SK-N-SH treated with all-trans-retinoic acid at 6 μM for 48 hours (cell line): ENCODE data around the gene TEAD1.

ENCODE experiments used
- ATAC-seq: fragments of 200-7000 bp; cut with Tn5 transposase; 3 replicates; pipeline ENCODE4 v1.9.1; 2020; ENCODE audit warnings: mild to moderate bottlenecking, moderate library complexity
- BACH2 ChIP-seq: fragments of 250-450 bp; sonication (Bioruptor Pico); IDR thresholded peaks from 2 replicates; pipeline ENCODE4 v1.9.0; 2021; ENCODE audit warnings: mild to moderate bottlenecking, borderline replicate concordance
- CSDC2 ChIP-seq: fragments of 250-450 bp; sonication (Bioruptor Pico); IDR thresholded peaks from 2 replicates; pipeline ENCODE4 v1.5.0; 2020; ENCODE audit warnings: mild to moderate bottlenecking, moderate library complexity
- GLIS3 ChIP-seq: fragments of 250-450 bp; sonication (Bioruptor Pico); IDR thresholded peaks from 2 replicates; pipeline ENCODE4 v1.5.0; 2020; ENCODE audit warnings: mild to moderate bottlenecking, moderate library complexity
- OSR1 ChIP-seq: fragments of 250-450 bp; sonication (Bioruptor Pico); IDR thresholded peaks from 2 replicates; pipeline ENCODE4 v1.8.0; 2022; ENCODE audit warnings: moderate library complexity, mild to moderate bottlenecking, inconsistent platforms
- PATZ1 ChIP-seq: fragments of 250-450 bp; sonication (Bioruptor Pico); IDR thresholded peaks from 2 replicates; pipeline ENCODE4 v1.8.0; 2020; ENCODE audit warnings: mild to moderate bottlenecking, moderate library complexity, borderline replicate concordance
- PPARA ChIP-seq: fragments of 250-450 bp; sonication (Bioruptor Pico); IDR thresholded peaks from 2 replicates; pipeline ENCODE4 v1.5.0; 2020; ENCODE audit warnings: mild to moderate bottlenecking, borderline replicate concordance
- RARB ChIP-seq: fragments of 250-450 bp; sonication (Bioruptor Pico); IDR thresholded peaks from 2 replicates; pipeline ENCODE4 v1.8.0; 2021; ENCODE audit warnings: mild to moderate bottlenecking, moderate library complexity
- SNAI2 ChIP-seq: fragments of 250-450 bp; sonication (Bioruptor Pico); IDR thresholded peaks from 2 replicates; pipeline ENCODE4 v1.5.0; 2020; ENCODE audit warnings: mild to moderate bottlenecking, moderate library complexity
- TCF4 ChIP-seq: fragments of 250-450 bp; sonication (Bioruptor Pico); IDR thresholded peaks from 2 replicates; pipeline ENCODE4 v1.8.0; 2021; ENCODE audit warnings: mild to moderate bottlenecking, moderate library complexity, borderline replicate concordance
- TOX ChIP-seq: fragments of 250-450 bp; sonication (Bioruptor Pico); IDR thresholded peaks from 2 replicates; pipeline ENCODE4 v1.8.0; 2021; ENCODE audit warnings: mild to moderate bottlenecking, moderate library complexity, borderline replicate concordance
- ZC3H10 ChIP-seq: fragments of 250-450 bp; sonication (Bioruptor Pico); IDR thresholded peaks from 2 replicates; pipeline ENCODE4 v1.5.1; 2021; ENCODE audit warnings: mild to moderate bottlenecking, moderate library complexity
- ZFP3 ChIP-seq: fragments of 250-450 bp; sonication (Bioruptor Pico); IDR thresholded peaks from 2 replicates; pipeline ENCODE4 v1.5.0; 2020; ENCODE audit warnings: mild to moderate bottlenecking, moderate library complexity
- ZFP30 ChIP-seq: fragments of 450-650 bp; formaldehyde crosslinking; IDR thresholded peaks from 2 replicates; pipeline ENCODE4 v1.5.0; 2022; ENCODE audit warnings: mild to moderate bottlenecking, moderate library complexity
- ZNF565 ChIP-seq: fragments of 450-650 bp; formaldehyde crosslinking; conservative IDR thresholded peaks from 2 replicates; pipeline ENCODE4 v1.5.0; 2020; ENCODE audit warnings: low read depth, mild to moderate bottlenecking, moderate library complexity
- ZNF70 ChIP-seq: fragments of 450-650 bp; formaldehyde crosslinking; IDR thresholded peaks from 2 replicates; pipeline ENCODE4 v1.5.0; 2020; ENCODE audit warnings: mild to moderate bottlenecking, moderate library complexity
- ZNF8 ChIP-seq: fragments of 450-650 bp; formaldehyde crosslinking; IDR thresholded peaks from 2 replicates; pipeline ENCODE4 v1.5.0; 2020; ENCODE audit warnings: mild to moderate bottlenecking, moderate library complexity
- TF ChIP-seq, protein P1 (sequence below): fragments of 250-450 bp; sonication (Bioruptor Pico); IDR thresholded peaks from 2 replicates; pipeline ENCODE4 v1.5.1; 2021; ENCODE audit warnings: mild to moderate bottlenecking, moderate library complexity
- TF ChIP-seq, protein P2 (sequence below): fragments of 250-450 bp; sonication (Bioruptor Pico); IDR thresholded peaks from 2 replicates; pipeline ENCODE4 v1.8.0; 2021; ENCODE audit warnings: low read depth, mild to moderate bottlenecking, moderate library complexity, borderline replicate concordance
- TF ChIP-seq, protein P3 (sequence below): fragments of 250-450 bp; sonication (Bioruptor Pico); IDR thresholded peaks from 2 replicates; pipeline ENCODE4 v1.5.1; 2020; ENCODE audit warnings: low read depth, mild to moderate bottlenecking, moderate library complexity

The TEAD1 gene

DNA sequence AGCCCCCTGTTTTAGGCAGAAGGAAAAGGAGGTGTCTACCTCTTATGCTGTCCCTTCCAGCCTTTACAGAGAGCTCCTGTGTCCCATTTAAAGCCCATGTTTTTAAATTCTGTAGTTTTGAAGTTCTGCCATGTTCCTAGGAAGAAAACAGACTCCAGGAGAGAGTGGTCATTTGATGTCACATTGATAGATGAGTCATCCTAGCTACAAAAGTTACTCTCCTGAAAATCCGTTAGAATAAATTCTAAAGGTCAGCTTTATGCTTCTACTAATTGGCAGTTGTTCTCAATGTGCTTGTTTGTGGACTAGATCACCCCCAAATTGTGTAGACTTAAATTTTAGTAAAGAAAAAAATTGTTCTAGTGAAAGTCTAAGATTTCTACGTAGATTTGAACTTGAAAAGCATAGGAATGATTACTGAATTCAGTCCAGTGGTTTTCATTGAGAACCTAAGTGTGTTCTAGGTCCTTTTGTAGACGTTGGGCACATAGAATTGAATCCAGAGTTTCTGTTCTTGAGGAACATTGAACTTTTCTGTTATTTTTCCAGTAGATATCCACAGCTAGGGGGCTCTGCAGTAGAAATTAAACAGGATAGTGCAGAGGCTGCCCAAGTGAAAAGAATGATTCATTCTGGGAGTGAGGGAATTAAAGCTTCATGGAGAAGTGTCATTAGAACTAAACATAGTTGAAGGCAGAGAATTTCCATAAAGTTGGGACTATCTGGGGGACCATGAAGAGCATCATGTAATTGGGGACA, 194.3 kb downstream of the TEAD1 start:
- peak; percentile 25 for ATAC-seq
- no peak for TF ChIP-seq TCF4 (CRISPR knock-in tag)
- TF ChIP-seq ZNF70, result no peak
- TF ChIP-seq, protein P1, sequence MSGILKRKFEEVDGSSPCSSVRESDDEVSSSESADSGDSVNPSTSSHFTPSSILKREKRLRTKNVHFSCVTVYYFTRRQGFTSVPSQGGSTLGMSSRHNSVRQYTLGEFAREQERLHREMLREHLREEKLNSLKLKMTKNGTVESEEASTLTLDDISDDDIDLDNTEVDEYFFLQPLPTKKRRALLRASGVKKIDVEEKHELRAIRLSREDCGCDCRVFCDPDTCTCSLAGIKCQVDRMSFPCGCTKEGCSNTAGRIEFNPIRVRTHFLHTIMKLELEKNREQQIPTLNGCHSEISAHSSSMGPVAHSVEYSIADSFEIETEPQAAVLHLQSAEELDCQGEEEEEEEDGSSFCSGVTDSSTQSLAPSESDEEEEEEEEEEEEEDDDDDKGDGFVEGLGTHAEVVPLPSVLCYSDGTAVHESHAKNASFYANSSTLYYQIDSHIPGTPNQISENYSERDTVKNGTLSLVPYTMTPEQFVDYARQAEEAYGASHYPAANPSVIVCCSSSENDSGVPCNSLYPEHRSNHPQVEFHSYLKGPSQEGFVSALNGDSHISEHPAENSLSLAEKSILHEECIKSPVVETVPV (CRISPR knock-in tag), result no peak

- no peak for ATAC-seq
- TF ChIP-seq RARB (CRISPR knock-in tag), result no peak
- TF ChIP-seq, protein P2, sequence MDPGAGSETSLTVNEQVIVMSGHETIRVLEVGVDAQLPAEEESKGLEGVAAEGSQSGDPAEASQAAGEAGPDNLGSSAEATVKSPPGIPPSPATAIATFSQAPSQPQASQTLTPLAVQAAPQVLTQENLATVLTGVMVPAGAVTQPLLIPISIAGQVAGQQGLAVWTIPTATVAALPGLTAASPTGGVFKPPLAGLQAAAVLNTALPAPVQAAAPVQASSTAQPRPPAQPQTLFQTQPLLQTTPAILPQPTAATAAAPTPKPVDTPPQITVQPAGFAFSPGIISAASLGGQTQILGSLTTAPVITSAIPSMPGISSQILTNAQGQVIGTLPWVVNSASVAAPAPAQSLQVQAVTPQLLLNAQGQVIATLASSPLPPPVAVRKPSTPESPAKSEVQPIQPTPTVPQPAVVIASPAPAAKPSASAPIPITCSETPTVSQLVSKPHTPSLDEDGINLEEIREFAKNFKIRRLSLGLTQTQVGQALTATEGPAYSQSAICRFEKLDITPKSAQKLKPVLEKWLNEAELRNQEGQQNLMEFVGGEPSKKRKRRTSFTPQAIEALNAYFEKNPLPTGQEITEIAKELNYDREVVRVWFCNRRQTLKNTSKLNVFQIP (CRISPR knock-in tag), result no peak
- TF ChIP-seq ZNF70, result no peak
- TF ChIP-seq, protein P3, sequence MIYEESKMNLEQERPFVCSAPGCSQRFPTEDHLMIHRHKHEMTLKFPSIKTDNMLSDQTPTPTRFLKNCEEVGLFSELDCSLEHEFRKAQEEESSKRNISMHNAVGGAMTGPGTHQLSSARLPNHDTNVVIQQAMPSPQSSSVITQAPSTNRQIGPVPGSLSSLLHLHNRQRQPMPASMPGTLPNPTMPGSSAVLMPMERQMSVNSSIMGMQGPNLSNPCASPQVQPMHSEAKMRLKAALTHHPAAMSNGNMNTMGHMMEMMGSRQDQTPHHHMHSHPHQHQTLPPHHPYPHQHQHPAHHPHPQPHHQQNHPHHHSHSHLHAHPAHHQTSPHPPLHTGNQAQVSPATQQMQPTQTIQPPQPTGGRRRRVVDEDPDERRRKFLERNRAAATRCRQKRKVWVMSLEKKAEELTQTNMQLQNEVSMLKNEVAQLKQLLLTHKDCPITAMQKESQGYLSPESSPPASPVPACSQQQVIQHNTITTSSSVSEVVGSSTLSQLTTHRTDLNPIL (CRISPR knock-in tag), result no peak
- no peak for TF ChIP-seq GLIS3 (CRISPR knock-in tag)
- TF ChIP-seq ZC3H10 (CRISPR knock-in tag), result no peak
- TF ChIP-seq TOX (CRISPR knock-in tag), result no peak
- TF ChIP-seq ZFP30, result no peak
- no peak for TF ChIP-seq PATZ1
- TF ChIP-seq ZNF565 (CRISPR knock-in tag), result no peak
- TF ChIP-seq SNAI2 (CRISPR knock-in tag), result no peak
- TF ChIP-seq TCF4 (CRISPR knock-in tag), result no peak
- no peak for TF ChIP-seq OSR1 (CRISPR knock-in tag)
- TF ChIP-seq ZNF8 (CRISPR knock-in tag), result no peak
- TF ChIP-seq BACH2, result no peak
These were observed 197.0 kb downstream of the TEAD1 start for GRCh38 chr11:12871241-12871640.

GRCh38 chr11:12871788-12872321, 197.6 kb downstream of the TEAD1 start:
- TF ChIP-seq ZC3H10 (CRISPR knock-in tag) (no peak), CSDC2 (CRISPR knock-in tag) (no peak), RARB (CRISPR knock-in tag) (no peak), ZNF70 (no peak), SNAI2 (CRISPR knock-in tag) (no peak), TOX (CRISPR knock-in tag) (no peak), PATZ1 (no peak), ZFP3 (no peak), PPARA (CRISPR knock-in tag) (no peak), ZNF8 (CRISPR knock-in tag) (no peak), BACH2 (no peak), ZFP30 (no peak)
- TF ChIP-seq, protein P2 (CRISPR knock-in tag), result no peak
- TF ChIP-seq, protein P1 (CRISPR knock-in tag), result no peak
- TF ChIP-seq, all 23 proteins: peak for 0

More at GRCh38 chr11:12871788-12872321, 197.6 kb downstream of the TEAD1 start:
- no peak for ATAC-seq
